H1 (cell line): Measurements from ENCODE around the gene BMERB1. TPM values are rescaled to one million over a fixed set of nuclear protein-coding genes. Genes with fewer than 3 reads are reported as not detected.
"Not testable (repeated sequence)": the region's sequence is repeated elsewhere in the genome, so short reads cannot be mapped to it uniquely, and the experiment has no call there.

ENCODE experiments used
- CTCF ChIA-PET: fragments of 300-600 bp; sonication (Branson Sonifier 250); formaldehyde crosslinking; loops from one replicate; lab custom pipeline; 2021; ENCODE audit not compliant: partially characterized antibody; lab: Charles Lee
- POLR2A ChIA-PET: fragments of 300-600 bp; sonication (Branson Sonifier 250); formaldehyde crosslinking; loops from one replicate; lab custom pipeline; 2021; ENCODE audit warnings: inconsistent platforms; ENCODE audit not compliant: partially characterized antibody; lab: Charles Lee
- DNase-seq, 2 experiments: peaks; one replicate each; pipeline versions ENCODE4 v3.0.0 to v3.0.0-alpha.2; 2010 to 2022; ENCODE audit warnings: low spot score in 2 of 2, low read depth in 1 of 2, mixed read lengths in 1 of 2
- FAIRE-seq: peaks from 2 replicates; lab custom pipeline; 2011; peaks lifted over from hg19 to GRCh38; lab: Jason Lieb, UNC
- H2AFZ ChIP-seq: 2 replicates; pipeline ENCODE4 v1.8.1; 2012; ENCODE audit warnings: low read length, inconsistent platforms
- H2AK5ac ChIP-seq: 2 replicates; pipeline ENCODE4 v1.6.1; 2013; ENCODE audit warnings: low read depth, low read length
- H2BK120ac ChIP-seq: replicated peaks from 2 replicates; pipeline ENCODE3; 2013; ENCODE audit warnings: low read depth, low read length, inconsistent platforms
- H2BK12ac ChIP-seq: 2 replicates; pipeline ENCODE4 v1.6.1; 2013; ENCODE audit warnings: low read depth, low read length
- H2BK15ac ChIP-seq: 2 replicates; pipeline ENCODE4 v1.6.1; 2013; ENCODE audit warnings: low read length
- H2BK20ac ChIP-seq: 2 replicates; pipeline ENCODE4 v1.6.1; 2013; ENCODE audit warnings: low read length
- H2BK5ac ChIP-seq: 2 replicates; pipeline ENCODE4 v1.6.1; 2013; ENCODE audit warnings: low read depth, low read length
- H3K14ac ChIP-seq: 2 replicates; pipeline ENCODE4 v1.6.1; 2013; ENCODE audit warnings: inconsistent platforms; ENCODE audit not compliant: insufficient read length
- H3K18ac ChIP-seq: 2 replicates; pipeline ENCODE4 v1.6.1; 2013; ENCODE audit warnings: low read length; ENCODE audit errors: extremely low read depth
- H3K23ac ChIP-seq: 2 replicates; pipeline ENCODE4 v1.6.1; 2013; ENCODE audit warnings: inconsistent platforms; ENCODE audit not compliant: insufficient read length
- H3K23me2 ChIP-seq: 2 replicates; pipeline ENCODE4 v1.6.1; 2013; ENCODE audit warnings: low read depth, low read length
- H3K27ac ChIP-seq: 2 replicates; pipeline ENCODE4 v1.6.1; 2011; ENCODE audit warnings: low read depth, low read length, inconsistent platforms
- H3K27me3 ChIP-seq, 4 experiments: replicated peaks in 1 of 4; 1 replicate in 1 of 4; 2 replicates in 3 of 4; pipeline versions ENCODE4 v1.6.1 to v1.8.1; 2011 to 2013; ENCODE audit warnings: low read length in 3 of 4, mild to moderate bottlenecking in 3 of 4, inconsistent platforms in 2 of 4, mixed read lengths in 2 of 4, moderate library complexity in 1 of 4; ENCODE audit not compliant: control insufficient read depth in 3 of 4, insufficient read depth in 3 of 4; ENCODE audit errors: extremely low read depth in 1 of 4
- H3K36me3 ChIP-seq, 4 experiments: 2 replicates each; pipeline versions ENCODE4 v1.6.1 to v1.8.1; 2011 to 2013; ENCODE audit warnings: mild to moderate bottlenecking in 4 of 4, low read length in 3 of 4, moderate library complexity in 2 of 4, control low read depth in 1 of 4, inconsistent platforms in 1 of 4; ENCODE audit not compliant: insufficient read depth in 4 of 4, control insufficient read depth in 2 of 4
- H3K4ac ChIP-seq: replicated peaks from 2 replicates; pipeline ENCODE3; 2013; ENCODE audit warnings: low read length, low read depth, mixed read lengths, inconsistent platforms; ENCODE audit not compliant: insufficient read length
- H3K4me1 ChIP-seq, 4 experiments: replicated peaks in 1 of 4; 1 replicate in 1 of 4; 2 replicates in 3 of 4; pipeline versions ENCODE4 v1.6.1 to v1.8.1; 2011 to 2013; ENCODE audit warnings: low read length in 3 of 4, inconsistent platforms in 2 of 4, mixed read lengths in 1 of 4; ENCODE audit not compliant: insufficient read depth in 4 of 4, control insufficient read depth in 3 of 4
- H3K4me2 ChIP-seq, 2 experiments: 2 replicates each; pipeline versions ENCODE4 v1.6.1 to v1.8.1; 2011 to 2013; ENCODE audit warnings: low read depth in 2 of 2, low read length in 2 of 2, control low read depth in 1 of 2, inconsistent platforms in 1 of 2, mild to moderate bottlenecking in 1 of 2; ENCODE audit not compliant: insufficient read depth in 1 of 2
- H3K4me3 ChIP-seq, 4 experiments: fragments of 200-600, 300-600 bp in 1 of 4; sonication (generic), shearing (Covaris generic), sonication (Bioruptor Twin) in 1 of 4; 2 replicates each; pipeline versions ENCODE4 v1.5.1 to v1.8.1; 2011 to 2016; ENCODE audit warnings: low read length in 4 of 4, low read depth in 3 of 4, control low read depth in 2 of 4, inconsistent platforms in 2 of 4, mild to moderate bottlenecking in 2 of 4, mixed read lengths in 1 of 4, moderate library complexity in 1 of 4; ENCODE audit not compliant: insufficient read depth in 2 of 4; ENCODE audit errors: extremely low read depth in 1 of 4
- H3K56ac ChIP-seq: replicated peaks from 2 replicates; pipeline ENCODE3; 2013; ENCODE audit warnings: low read depth, mild to moderate bottlenecking, mixed read lengths, low read length, inconsistent platforms; ENCODE audit not compliant: insufficient read length
- H3K79me1 ChIP-seq: 2 replicates; pipeline ENCODE4 v1.6.1; 2013; ENCODE audit warnings: low read depth, low read length, control low read depth
- H3K79me2 ChIP-seq, 2 experiments: 2 replicates each; pipeline versions ENCODE4 v1.6.1 to v1.8.1; 2012 to 2013; ENCODE audit warnings: low read length in 2 of 2, mild to moderate bottlenecking in 2 of 2, inconsistent platforms in 1 of 2; ENCODE audit not compliant: insufficient read depth in 2 of 2, control insufficient read depth in 1 of 2
- H3K9ac ChIP-seq, 4 experiments: replicated peaks in 1 of 4; 1 replicate in 1 of 4; 2 replicates in 3 of 4; pipeline versions ENCODE4 v1.6.1 to v1.8.1; 2011 to 2013; ENCODE audit warnings: low read depth in 3 of 4, low read length in 3 of 4, control low read depth in 2 of 4, mild to moderate bottlenecking in 2 of 4, moderate library complexity in 2 of 4, inconsistent platforms in 1 of 4; ENCODE audit errors: extremely low read depth in 1 of 4
- H3K9me3 ChIP-seq, 2 experiments: 2 replicates each; pipeline versions ENCODE4 v1.6.1 to v1.8.1; 2012 to 2013; ENCODE audit warnings: mild to moderate bottlenecking in 2 of 2, moderate library complexity in 2 of 2, control low read depth in 1 of 2, inconsistent platforms in 1 of 2, low read depth in 1 of 2, low read length in 1 of 2, mixed read lengths in 1 of 2; ENCODE audit not compliant: insufficient read depth in 2 of 2
- H4K20me1 ChIP-seq, 2 experiments: replicated peaks in 1 of 2; 2 replicates each; pipeline versions ENCODE3 to v1.8.1; 2011 to 2013; ENCODE audit warnings: inconsistent platforms in 2 of 2, low read length in 2 of 2, mild to moderate bottlenecking in 1 of 2; ENCODE audit not compliant: insufficient read depth in 2 of 2, control insufficient read depth in 1 of 2
- H4K5ac ChIP-seq: 2 replicates; pipeline ENCODE4 v1.6.1; 2013; ENCODE audit warnings: low read length, low read depth, mixed read lengths, inconsistent platforms; ENCODE audit not compliant: insufficient read length
- H4K8ac ChIP-seq: 2 replicates; pipeline ENCODE4 v1.8.0; 2013; ENCODE audit warnings: mild to moderate bottlenecking, moderate library complexity, low read length, inconsistent platforms; ENCODE audit not compliant: insufficient read depth; ENCODE audit errors: extremely low read depth
- H4K91ac ChIP-seq: replicated peaks from 2 replicates; pipeline ENCODE3; 2013; ENCODE audit warnings: low read length, mixed read lengths, inconsistent platforms; ENCODE audit not compliant: insufficient read length
- CEBPB ChIP-seq: IDR thresholded peaks from 2 replicates; pipeline ENCODE4 v1.6.1; 2012; ENCODE audit warnings: low read depth, low read length
- POLR2AphosphoS5 ChIP-seq: IDR thresholded peaks from 2 replicates; pipeline ENCODE4 v1.6.1; 2011; ENCODE audit warnings: low read depth, low read length
- SUZ12 ChIP-seq: fragments of 200-600 bp; sonication (generic); IDR thresholded peaks from 2 replicates; pipeline ENCODE4 v1.6.1; 2012; ENCODE audit warnings: mild to moderate bottlenecking, inconsistent platforms, low read length, moderate library complexity, mixed read lengths
- WGBS, 2 experiments: shearing (Covaris generic) in 1 of 2; methylation state at CpG; one replicate each; pipeline versions ENCODE4 v1.1.6 to v1.1.7; 2013 to 2015; ENCODE audit warnings: low lambda C conversion rate in 2 of 2, mixed read lengths in 2 of 2, inconsistent platforms in 1 of 2, low coverage in 1 of 2, missing lambda C conversion rate in 1 of 2; ENCODE audit not compliant: insufficient replicate concordance in 2 of 2, insufficient coverage in 1 of 2, insufficient read length in 1 of 2; ENCODE audit errors: extremely low coverage in 1 of 2, missing lambda C conversion rate in 1 of 2; 5-methylcytosine and 5-hydroxymethylcytosine counted together
- polyA plus RNA-seq, 7 experiments: library from polyadenylated mRNA; depleted of rRNA in 3 of 7; stranded (reverse) in 5 of 7; unstranded in 2 of 7; fragments of >200 nt in 5 of 7; fragments of 200-250 nt in 2 of 7; gene quantifications; 1 replicate in 5 of 7; 2 replicates in 1 of 7; 4 replicates in 1 of 7; pipeline versions ENCODE4 v1.2.1 to v1.2.3, GENCODE V29; 2011 to 2013; ENCODE audit warnings: missing spikeins in 2 of 7, mixed read lengths in 2 of 7
- total RNA-seq: library from RNA; stranded (reverse); fragmentation: NEBNext Ultra II Directional; extraction: Animal tissue kit (Norgen Biotek cat#: 25700); gene quantifications from 2 replicates; pipeline ENCODE4 v1.2.1, GENCODE V29; 2021

Gene BMERB1
- total and polyA plus RNA-seq, 2 of the 8 experiments (the other 6 are each of a cell fraction or from before 2014, with no cell fraction given): 23.5 to 27.1 TPM

DNA sequence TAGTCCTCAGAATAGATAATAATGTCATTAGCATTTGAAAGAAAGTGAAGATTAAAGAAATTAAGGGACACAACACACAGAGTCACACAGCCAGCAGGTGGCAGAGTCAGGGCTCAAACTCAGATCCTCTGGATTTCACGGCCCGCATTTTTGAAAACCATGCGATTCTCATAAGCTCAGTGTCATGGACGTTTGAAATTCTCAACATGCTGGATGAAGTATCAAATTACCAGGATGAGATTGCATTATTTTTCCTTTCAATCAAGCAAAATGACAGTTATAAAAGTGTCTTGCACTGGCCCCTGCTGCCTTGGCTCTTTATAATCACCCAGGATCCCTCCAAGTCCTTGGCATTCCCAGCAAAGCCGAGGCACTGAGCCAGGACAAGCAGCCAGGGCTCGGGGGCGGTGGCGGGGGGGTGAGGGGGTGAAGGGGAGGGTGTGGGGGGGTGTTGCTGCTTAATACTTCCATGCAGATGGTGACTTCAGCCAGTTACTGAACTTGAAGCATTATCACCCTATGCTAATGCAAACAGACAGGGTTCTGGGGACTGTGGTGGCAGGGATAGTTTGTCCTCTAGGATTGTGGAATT, 6.6 kb upstream of the BMERB1 start (continued):
- TF ChIP-seq SUZ12 (no peak), POLR2AphosphoS5 (no peak), CEBPB (no peak)

DNA sequence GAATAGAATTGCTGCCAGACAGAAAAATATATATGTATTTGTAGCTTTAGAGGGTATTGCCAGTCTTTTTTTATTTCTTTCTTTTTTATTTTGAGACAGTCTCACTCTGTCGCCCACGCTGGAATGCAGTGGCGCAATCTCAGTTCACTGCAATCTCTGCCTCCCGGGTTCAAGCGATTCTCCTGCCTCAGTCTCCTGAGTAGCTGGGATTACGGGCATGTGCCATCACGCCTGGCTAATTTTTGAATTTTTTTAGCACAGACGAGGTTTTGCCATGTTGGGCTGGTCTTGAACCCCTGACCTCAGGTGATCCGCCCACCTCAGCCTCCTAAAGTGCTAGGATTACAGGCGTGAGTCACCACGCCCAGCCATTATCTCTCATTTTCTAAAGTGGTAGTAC, 3.5 kb upstream of the BMERB1 start:
- whole genome bisulfite sequencing, 2 experiments: 93% methylated on average over 11 of the region's 11 CpGs; no CpG with 5 or more reads in 1 of the 2 experiments
- H3K9me3 ChIP-seq, POLR2A ChIA-PET, H3K79me1 ChIP-seq, H4K91ac ChIP-seq, H3K9ac ChIP-seq, H3K27ac ChIP-seq, H3K14ac ChIP-seq, H3K36me3 ChIP-seq, H3K79me2 ChIP-seq, H2BK5ac ChIP-seq, H3K56ac ChIP-seq, H3K4me3 ChIP-seq, H3K4ac ChIP-seq, H3K4me1 ChIP-seq, H2BK20ac ChIP-seq, CTCF ChIA-PET, H3K23ac ChIP-seq, DNase-seq, H2AFZ ChIP-seq, H2AK5ac ChIP-seq, H4K8ac ChIP-seq, H2BK12ac ChIP-seq, H2BK15ac ChIP-seq, H4K5ac ChIP-seq, H4K20me1 ChIP-seq, H3K27me3 ChIP-seq, FAIRE-seq, H3K4me2 ChIP-seq, H3K18ac ChIP-seq, H2BK120ac ChIP-seq: not testable (repeated sequence)
- peaks cover 11% of the 10 kb centered on the region; the same call in 1 of the 2 replicates for H3K23me2 ChIP-seq
